Stimulated activated CD8-positive, alpha-beta memory T cell treated with anti-CD3 and anti-CD28 coated beads, Interleukin-2, amount 100 ng/mL, for 48 hours (primary cell): ENCODE results near the gene EFNA5.
"Not testable (repeated sequence)": the region's sequence is repeated elsewhere in the genome, so short reads cannot be mapped to it uniquely, and the experiment has no call there.

Source experiments
- DNase-seq, 2 donors: peaks; one replicate each; pipeline ENCODE4 v3.0.0-alpha.2; 2020; ENCODE audit warnings: low read depth in 2 of 2

The EFNA5 gene

GRCh38 chr5:107460789-107461188 is 209.9 kb downstream of the EFNA5 start:
- DNase-seq: no peak

- DNase-seq: no peak
Measured at GRCh38 chr5:107459605-107460004, 211.1 kb downstream of the EFNA5 start.

GRCh38 chr5:107458322-107458721 is 212.4 kb downstream of the EFNA5 start:
- DNase-seq: no peak

- DNase-seq: no peak
Measured at GRCh38 chr5:107457881-107458280, 212.9 kb downstream of the EFNA5 start.

- DNase-seq: no peak
Measured at GRCh38 chr5:107457138-107457537, 213.6 kb downstream of the EFNA5 start.

GRCh38 chr5:107456281-107456715 is 214.4 kb downstream of the EFNA5 start:
- no peak for DNase-seq

- no peak for DNase-seq
Measured at GRCh38 chr5:107455111-107455544, 215.6 kb downstream of the EFNA5 start.

- not testable (repeated sequence) for DNase-seq
Measured at GRCh38 chr5:107451827-107452226, 218.9 kb downstream of the EFNA5 start.

- no peak for DNase-seq
Measured at GRCh38 chr5:107451028-107451427, 219.7 kb downstream of the EFNA5 start.

GRCh38 chr5:107450531-107450930 is 220.2 kb downstream of the EFNA5 start:
- DNase-seq: no peak

- DNase-seq: no peak
Measured at GRCh38 chr5:107449369-107449768, 221.4 kb downstream of the EFNA5 start.

GRCh38 chr5:107447587-107447986 is 223.2 kb downstream of the EFNA5 start:
- DNase-seq: no peak

GRCh38 chr5:107446972-107447371 is 223.8 kb downstream of the EFNA5 start:
- DNase-seq: no peak

GRCh38 chr5:107444300-107444699 is 226.4 kb downstream of the EFNA5 start:
- no peak for DNase-seq

GRCh38 chr5:107443897-107444296 is 226.8 kb downstream of the EFNA5 start:
- no peak for DNase-seq

GRCh38 chr5:107442452-107442851 is 228.3 kb downstream of the EFNA5 start:
- no peak for DNase-seq

- DNase-seq: no peak
Measured at GRCh38 chr5:107439832-107440231, 230.9 kb downstream of the EFNA5 start.

GRCh38 chr5:107437986-107438510 is 232.7 kb downstream of the EFNA5 start:
- no peak for DNase-seq

GRCh38 chr5:107437154-107437553 is 233.6 kb downstream of the EFNA5 start:
- DNase-seq: no peak

- no peak for DNase-seq
Measured at GRCh38 chr5:107436201-107436600, 234.5 kb downstream of the EFNA5 start.

- DNase-seq: no peak
Measured at GRCh38 chr5:107435061-107435460, 235.7 kb downstream of the EFNA5 start.

GRCh38 chr5:107433646-107434045 is 237.1 kb downstream of the EFNA5 start:
- DNase-seq: not testable (repeated sequence)

GRCh38 chr5:107431998-107432397 is 238.7 kb downstream of the EFNA5 start:
- DNase-seq: no peak

- no peak for DNase-seq
Measured at GRCh38 chr5:107431536-107431935, 239.2 kb downstream of the EFNA5 start.
